LHCN-M2 (cell line): ENCODE data around the gene ZPR1. TPM values are rescaled to one million over a fixed set of nuclear protein-coding genes. Genes with fewer than 3 reads are reported as not detected.
A peak's percentile ranks its signal among the peaks of the same experiment; 100 is the strongest.
"Not testable (repeated sequence)": the region's sequence is repeated elsewhere in the genome, so short reads cannot be mapped to it uniquely, and the experiment has no call there.

Experiments
- DNase-seq: peaks from one replicate; pipeline ENCODE4 v3.0.0-alpha.2; 2012; ENCODE audit warnings: low read depth
- total RNA-seq: library from RNA; depleted of rRNA; stranded (reverse); fragments of >200 nt; gene quantifications from 2 replicates; pipeline ENCODE4 v1.2.3, GENCODE V29; 2014

The ZPR1 gene
- total RNA-seq, 1 experiment from 2014 or later = 78.7 TPM

DNA sequence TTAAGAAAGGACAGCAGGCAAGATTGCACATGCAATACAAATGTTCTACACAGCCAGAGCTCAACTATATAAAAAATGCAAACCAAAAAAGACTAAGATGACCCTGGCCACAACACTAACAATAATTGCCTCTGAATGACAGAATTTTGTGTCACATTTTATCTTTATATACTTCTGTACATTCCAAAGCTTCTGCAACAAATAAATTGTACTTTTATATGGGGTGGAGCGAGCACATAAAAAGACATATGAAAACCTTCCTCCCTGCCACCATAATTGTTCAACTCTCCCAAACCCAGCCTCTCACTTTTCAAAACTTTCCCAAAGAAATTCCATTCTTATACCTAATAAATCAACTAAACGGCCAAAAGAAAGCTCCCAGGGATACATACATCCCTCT lies 25.7 kb downstream of the ZPR1 start:
- no peak for DNase-seq

GRCh38 chr11:116756044-116756443 lies 31.8 kb downstream of the ZPR1 start:
- not testable (repeated sequence) for DNase-seq

GRCh38 chr11:116750070-116750718 lies 37.6 kb downstream of the ZPR1 start:
- DNase-seq = no peak

DNA sequence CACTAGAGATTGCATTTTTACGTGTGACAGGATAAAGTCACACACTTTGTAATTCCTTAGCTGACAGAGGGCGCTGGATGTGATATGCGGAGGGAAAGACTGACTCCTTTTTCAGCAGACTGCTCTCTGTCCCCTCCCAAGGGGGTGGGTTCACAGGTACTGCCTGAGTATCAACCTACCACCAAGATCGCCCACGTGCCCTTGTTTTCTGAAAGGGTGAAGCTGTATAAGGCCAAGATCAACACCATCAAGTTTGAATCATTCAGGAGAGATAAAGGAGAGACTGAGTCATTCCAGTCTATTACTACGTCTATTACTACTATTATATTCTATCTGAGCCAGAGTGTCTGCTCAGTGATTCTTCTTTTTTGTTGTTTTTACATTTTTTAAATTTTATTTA lies 45.7 kb downstream of the ZPR1 start:
- DNase-seq = no peak

DNA sequence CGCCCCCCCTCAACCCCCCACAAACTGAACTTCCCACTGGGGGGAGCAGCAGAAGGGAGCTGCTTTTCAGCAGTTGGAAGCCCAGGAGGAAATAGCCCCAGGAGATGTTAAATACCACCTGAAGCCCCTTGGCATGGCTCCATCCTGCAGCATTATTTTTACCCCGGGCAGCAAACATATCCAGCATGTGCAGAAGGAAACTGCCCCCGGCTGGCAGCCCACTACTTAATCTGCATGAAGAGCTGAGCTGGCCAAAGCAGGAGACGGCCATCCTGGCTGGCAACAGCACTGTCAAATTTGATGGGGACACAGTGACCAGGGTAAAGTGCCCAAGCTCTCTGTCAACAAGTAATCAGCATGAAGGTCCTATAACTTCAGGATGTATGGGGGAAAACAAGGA lies 47.1 kb downstream of the ZPR1 start:
- DNase-seq = no peak

DNA sequence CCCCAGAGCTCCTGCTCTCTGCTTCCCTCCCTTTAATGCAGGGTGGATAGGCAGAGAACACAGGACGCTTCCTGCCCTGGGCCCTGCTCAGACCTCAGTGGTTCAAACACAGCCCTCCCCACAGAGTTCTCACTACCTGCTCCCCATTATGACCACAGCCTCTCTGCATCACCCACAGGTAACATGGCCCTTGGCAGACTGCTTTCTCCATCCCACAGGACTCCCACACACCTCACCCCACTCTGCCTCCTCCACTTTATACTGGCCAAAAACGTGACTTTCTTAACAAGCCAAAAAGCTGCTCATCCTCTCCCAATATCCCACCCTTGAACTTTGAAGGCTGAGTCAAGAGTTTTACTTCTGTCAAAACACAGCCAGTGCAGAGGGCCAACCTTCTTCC lies 48.8 kb downstream of the ZPR1 start:
- DNase-seq = no peak

- DNase-seq = peak; percentile 30
Observed at GRCh38 chr11:116736763-116737162, 51.1 kb downstream of the ZPR1 start.

GRCh38 chr11:116733969-116734508 lies 53.8 kb downstream of the ZPR1 start:
- DNase-seq = no peak

DNA sequence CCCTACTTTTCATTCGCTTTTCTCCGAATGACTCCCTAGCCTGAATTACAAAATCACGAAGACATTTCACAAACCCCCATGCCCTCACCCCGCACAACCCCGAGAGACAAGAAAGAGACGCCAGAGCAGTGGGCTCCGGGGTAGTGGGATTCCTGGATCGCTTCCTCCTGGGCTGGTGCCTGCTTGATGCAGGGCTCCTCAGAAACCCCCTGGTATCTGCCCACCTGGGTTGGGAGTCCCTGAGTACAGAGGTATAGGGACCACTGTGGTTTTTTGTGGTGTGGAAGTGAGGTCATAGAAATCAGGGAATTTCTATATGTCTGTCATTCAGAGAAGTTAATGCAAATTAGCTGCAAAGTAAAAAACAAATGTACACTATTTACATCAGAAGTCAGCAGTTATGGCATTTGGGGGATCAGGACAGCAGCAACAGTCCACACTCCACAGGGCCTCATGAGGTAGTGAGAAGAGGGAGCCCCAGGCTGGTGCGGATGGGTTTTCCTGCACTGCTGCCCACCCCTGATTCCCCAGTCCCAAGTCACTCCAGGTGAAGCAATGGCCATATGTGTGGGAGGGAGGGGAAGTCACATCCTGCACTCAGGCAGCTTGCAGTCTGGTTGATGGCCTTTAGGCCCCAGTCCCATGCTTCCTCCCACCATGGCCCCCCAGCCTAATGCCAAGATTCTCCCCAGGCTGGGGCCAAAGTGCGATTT lies 54.6 kb downstream of the ZPR1 start:
- no peak for DNase-seq

GRCh38 chr11:116732271-116733042 lies 55.4 kb downstream of the ZPR1 start:
- peak; percentile 59 for DNase-seq

GRCh38 chr11:116731821-116732220 lies 56.0 kb downstream of the ZPR1 start:
- DNase-seq = no peak

DNA sequence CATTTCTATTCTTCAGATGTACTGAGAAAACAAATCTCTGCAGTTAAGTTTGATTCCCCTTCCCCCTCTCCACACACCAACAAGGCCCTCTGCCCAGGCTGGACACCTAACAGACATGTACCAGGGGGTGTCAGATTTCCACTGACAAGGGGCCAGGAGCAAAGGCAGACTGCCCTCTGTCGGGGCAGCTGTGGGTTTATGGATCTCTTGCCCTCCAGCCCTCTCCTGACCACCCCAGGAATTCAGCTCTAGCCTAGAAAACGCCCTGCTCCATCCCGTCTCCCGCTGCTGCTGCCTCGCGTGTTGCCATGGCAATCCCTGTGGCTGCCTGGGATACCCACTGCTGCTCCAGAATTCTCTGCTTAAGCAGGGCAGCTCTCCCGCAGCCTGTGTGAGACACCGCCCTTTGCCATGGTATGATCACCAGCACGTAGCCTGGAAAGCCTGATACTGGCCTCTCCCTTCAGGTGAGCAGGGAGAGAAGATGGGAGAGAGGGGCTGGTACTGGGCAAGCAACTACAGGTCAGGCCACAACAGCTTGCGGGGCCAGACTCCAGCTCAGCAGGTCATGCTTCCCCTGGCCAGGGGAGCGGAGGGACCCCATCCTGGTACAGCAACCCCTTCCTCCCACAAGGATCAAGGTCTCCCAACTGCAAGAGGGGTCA lies 56.6 kb downstream of the ZPR1 start:
- DNase-seq = peak; percentile 7

- DNase-seq = no peak
Observed at GRCh38 chr11:116730601-116731000, 57.2 kb downstream of the ZPR1 start.

DNA sequence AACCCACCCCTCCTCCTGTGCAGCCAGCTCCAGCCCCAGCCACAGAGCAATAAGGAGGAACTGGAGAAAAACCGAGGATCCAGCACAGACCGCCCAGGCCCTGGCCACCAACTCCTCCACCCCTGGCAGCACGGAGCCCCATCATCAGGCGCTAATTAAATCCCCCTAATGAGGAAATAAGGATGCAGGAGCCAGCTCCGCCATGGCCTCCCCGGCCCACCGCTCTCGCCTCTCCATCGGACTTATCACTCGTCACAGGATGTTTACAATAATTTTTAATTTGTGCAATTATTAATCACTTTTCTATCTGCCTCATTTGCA lies 57.6 kb downstream of the ZPR1 start:
- no peak for DNase-seq

DNA sequence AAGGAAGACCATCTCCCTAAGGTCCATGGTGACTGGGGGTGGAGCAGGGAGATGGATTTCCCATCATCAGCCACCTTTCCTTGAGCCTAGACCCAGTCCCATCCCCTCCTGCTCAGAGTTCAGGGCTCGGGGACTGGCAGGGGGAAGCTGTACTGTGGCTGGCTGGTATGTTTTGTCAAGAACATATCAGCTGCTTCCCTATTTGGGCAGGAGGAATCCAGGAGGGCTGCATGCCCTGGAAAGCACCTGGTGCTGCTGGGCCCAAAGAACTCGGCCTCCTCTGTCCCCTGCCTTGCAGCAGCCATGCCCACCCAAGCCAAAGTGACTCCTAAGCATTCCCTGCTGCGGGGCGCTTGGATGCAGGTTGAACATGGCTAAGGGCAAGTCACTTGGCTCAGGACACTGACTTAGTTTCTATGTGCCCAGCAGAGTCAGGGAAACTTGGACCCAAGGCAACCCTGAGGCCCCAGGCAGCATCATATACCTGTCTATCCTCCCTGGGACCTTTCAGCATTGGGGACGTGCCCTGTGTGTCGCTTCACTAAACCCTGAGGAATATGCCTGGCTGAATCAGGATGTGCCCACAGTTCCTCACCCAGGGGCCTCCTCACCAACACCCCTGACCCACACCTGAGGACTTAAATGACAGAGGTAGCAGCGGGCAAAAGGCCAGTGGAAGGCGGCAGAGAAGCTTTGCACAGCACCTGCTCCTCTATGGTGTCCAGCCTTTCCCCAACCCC lies 58.2 kb downstream of the ZPR1 start:
- DNase-seq = no peak

GRCh38 chr11:116727990-116728389 lies 59.8 kb downstream of the ZPR1 start:
- peak; percentile 59 for DNase-seq

DNA sequence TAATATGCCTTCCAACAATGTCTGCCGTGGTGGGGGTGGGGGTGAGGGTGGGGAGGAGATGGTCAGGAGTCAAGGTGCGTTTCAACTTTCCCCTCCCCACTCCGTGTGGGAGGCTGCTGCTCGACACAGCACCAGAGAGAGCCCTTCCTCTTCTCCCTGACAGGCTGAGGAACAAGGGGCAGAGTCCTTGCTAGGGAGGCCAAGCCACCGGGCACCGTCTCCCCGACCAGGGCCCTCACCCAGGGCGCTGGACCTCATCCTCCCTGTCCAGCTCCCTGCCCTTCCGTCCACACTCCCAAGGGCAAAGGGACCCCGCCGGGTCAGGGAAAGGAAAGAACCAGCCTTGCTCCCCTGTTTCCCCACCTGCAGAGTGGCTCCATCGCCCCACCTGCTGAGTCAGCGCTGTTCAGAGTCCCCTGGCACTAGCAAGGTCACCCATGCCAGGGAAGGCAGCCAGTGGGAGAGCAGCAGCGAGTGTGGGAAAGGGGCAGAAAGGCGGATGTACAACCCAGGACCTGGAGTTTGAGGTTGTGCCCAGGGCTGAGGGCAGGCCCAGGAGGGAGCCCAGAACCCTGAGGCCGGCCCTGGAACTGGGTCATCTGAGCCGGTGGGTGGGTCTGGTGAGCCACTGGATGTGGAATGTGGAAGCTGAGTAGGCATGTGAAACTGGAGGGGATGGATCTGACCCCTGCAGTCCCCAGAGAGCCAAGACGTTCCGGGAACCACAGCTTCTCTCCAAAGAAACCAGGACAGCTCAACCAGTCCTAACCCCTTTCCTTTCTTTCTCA lies 62.2 kb downstream of the ZPR1 start:
- peak; percentile 91 for DNase-seq

- DNase-seq = no peak
Observed at GRCh38 chr11:116724813-116725212, 63.0 kb downstream of the ZPR1 start.
